DMS153 (cell line): ENCODE results near the gene KIF2C.
"Not testable (repeated sequence)": the region's sequence is repeated elsewhere in the genome, so short reads cannot be mapped to it uniquely, and the experiment has no call there.

Source experiments
- DNase-seq: peaks from one replicate; lab custom pipeline; 2025; lab: John Stamatoyannopoulos, UW

The KIF2C gene

GRCh38 chr1:44719318-44719717 is 20.3 kb upstream of the KIF2C start:
- no peak for DNase-seq

- DNase-seq, result no peak
Observed at GRCh38 chr1:44720281-44720680, 19.4 kb upstream of the KIF2C start.

- peak; percentile 98 for DNase-seq
Observed at GRCh38 chr1:44721485-44722361, 17.9 kb upstream of the KIF2C start.

GRCh38 chr1:44723064-44723463 is 16.6 kb upstream of the KIF2C start:
- DNase-seq, result no peak

GRCh38 chr1:44723496-44724295 is 15.9 kb upstream of the KIF2C start:
- DNase-seq, result no peak

- no peak for DNase-seq
Observed at GRCh38 chr1:44724296-44724954, 15.2 kb upstream of the KIF2C start.

GRCh38 chr1:44724955-44725698 is 14.5 kb upstream of the KIF2C start:
- no peak for DNase-seq

- peak; percentile 97 for DNase-seq
Observed at GRCh38 chr1:44730741-44731512, 8.7 kb upstream of the KIF2C start, which contains the start of gene RNU5D-1. TSS of gene RNU5D-1 (minus strand) at chr1:44731170.

GRCh38 chr1:44733365-44733764 is 6.3 kb upstream of the KIF2C start:
- no peak for DNase-seq

GRCh38 chr1:44733784-44734183 is 5.9 kb upstream of the KIF2C start:
- DNase-seq, result no peak

- DNase-seq, result no peak
Observed at GRCh38 chr1:44735992-44736391, 3.6 kb upstream of the KIF2C start.

- DNase-seq, result not testable (repeated sequence)
Observed at GRCh38 chr1:44738953-44739306, 707 bp upstream of the KIF2C start.

GRCh38 chr1:44740179-44740617 is 561 bp downstream of the KIF2C start:
- DNase-seq, result no peak

GRCh38 chr1:44743211-44743610 is 3.6 kb downstream of the KIF2C start:
- DNase-seq, result no peak

- no peak for DNase-seq
Observed at GRCh38 chr1:44747878-44748277, 8.2 kb downstream of the KIF2C start.

- DNase-seq, result no peak
Observed at GRCh38 chr1:44757420-44757819, 17.8 kb downstream of the KIF2C start.

GRCh38 chr1:44759077-44759476 is 19.4 kb downstream of the KIF2C start:
- no peak for DNase-seq

- no peak for DNase-seq
Observed at GRCh38 chr1:44760876-44761275, 21.2 kb downstream of the KIF2C start.

GRCh38 chr1:44766421-44766820 is 26.8 kb downstream of the KIF2C start:
- not testable (repeated sequence) for DNase-seq

GRCh38 chr1:44775078-44775929 is 35.7 kb downstream of the KIF2C start, which contains the start of gene RPS8:
TSS of gene RPS8 (plus strand) at chr1:44775540. CDS start at chr1:44775597, 57 bp downstream.
- peak; percentile 95 for DNase-seq
